DND-41 (cell line): ENCODE measurements around the gene TOX3.

Experiments
- ATAC-seq: fragments of 200-7000 bp; cut with Tn5 transposase; 3 replicates; pipeline ENCODE4 v1.9.1; 2021; ENCODE audit warnings: low read depth; ENCODE audit not compliant: insufficient read depth
- DNase-seq: peaks from one replicate; pipeline ENCODE4 v3.0.0-alpha.2; 2020
- H2AFZ ChIP-seq: 2 replicates; pipeline ENCODE4 v1.6.0; 2012; ENCODE audit warnings: low read depth, low read length
- H3K27ac ChIP-seq: 2 replicates; pipeline ENCODE4 v1.5.1; 2012; ENCODE audit warnings: low read length, inconsistent platforms
- H3K27me3 ChIP-seq: fragments of 200-600 bp; sonication (generic); 2 replicates; pipeline ENCODE4 v1.6.0; 2012; ENCODE audit warnings: low read length, mild to moderate bottlenecking, inconsistent platforms; ENCODE audit not compliant: insufficient read depth, poor library complexity
- H3K36me3 ChIP-seq: 2 replicates; pipeline ENCODE4 v1.5.1; 2012; ENCODE audit warnings: low read length, inconsistent platforms; ENCODE audit not compliant: insufficient read depth
- H3K4me1 ChIP-seq: 2 replicates; pipeline ENCODE4 v1.5.1; 2012; ENCODE audit warnings: mild to moderate bottlenecking, low read length; ENCODE audit not compliant: insufficient read depth
- H3K4me2 ChIP-seq: 2 replicates; pipeline ENCODE4 v1.6.0; 2012; ENCODE audit warnings: mild to moderate bottlenecking, moderate library complexity, low read length, inconsistent platforms; ENCODE audit not compliant: insufficient read depth
- H3K4me3 ChIP-seq, 2 experiments: fragments of 200-600 bp in 1 of 2; shearing (Covaris generic) in 1 of 2; 2 replicates each; pipeline ENCODE4 v1.5.1; 2012 to 2016; ENCODE audit warnings: inconsistent platforms in 2 of 2, low read length in 2 of 2, mild to moderate bottlenecking in 2 of 2, low read depth in 1 of 2, moderate library complexity in 1 of 2
- H3K79me2 ChIP-seq: 2 replicates; pipeline ENCODE4 v1.6.0; 2012; ENCODE audit warnings: low read length, inconsistent platforms; ENCODE audit not compliant: insufficient read depth
- H3K9ac ChIP-seq: 2 replicates; pipeline ENCODE4 v1.6.0; 2012; ENCODE audit warnings: low read depth, mild to moderate bottlenecking, inconsistent platforms, low read length, moderate library complexity
- H3K9me3 ChIP-seq: 2 replicates; pipeline ENCODE4 v1.5.1; 2012; ENCODE audit warnings: low read length, moderate library complexity, mild to moderate bottlenecking, inconsistent platforms; ENCODE audit not compliant: insufficient read depth, severe bottlenecking
- H4K20me1 ChIP-seq: 2 replicates; pipeline ENCODE4 v1.6.0; 2012; ENCODE audit warnings: low read length; ENCODE audit not compliant: insufficient read depth
- CTCF ChIP-seq: IDR thresholded peaks from 2 replicates; pipeline ENCODE4 v1.5.1; 2012; ENCODE audit warnings: borderline replicate concordance, low read length, moderate library complexity, mild to moderate bottlenecking; ENCODE audit not compliant: poor library complexity, severe bottlenecking; ENCODE audit errors: extremely low read depth
- EZH2 ChIP-seq: IDR thresholded peaks from 3 replicates; pipeline ENCODE4 v1.6.1; 2012; ENCODE audit warnings: borderline replicate concordance, low read depth, mild to moderate bottlenecking, moderate library complexity, low read length, inconsistent platforms; ENCODE audit not compliant: severe bottlenecking

TOX3 gene

GRCh38 chr16:52578007-52578828 is 31.3 kb upstream of the TOX3 start:
- Histone ChIP-seq H3K79me2 (no peaks in the 10 kb centered on the region), H2AFZ (no peak overlapping the region), H3K27me3 (peaks cover 20% of the 10 kb centered on the region), H3K36me3 (no peaks in the 10 kb centered on the region), H3K9me3 (no peaks in the 10 kb centered on the region), H3K4me2 (no peak overlapping the region), H3K4me3 (no peak overlapping the region), H4K20me1 (no peaks in the 10 kb centered on the region), H3K4me1 (no peaks in the 10 kb centered on the region), H3K9ac (no peak overlapping the region), H3K27ac (no peak overlapping the region)
- ATAC-seq, result no peak
- DNase-seq, result no peak
- no peak for TF ChIP-seq CTCF
- TF ChIP-seq EZH2, result no peak

- Histone ChIP-seq H3K27me3 (peaks cover 25% of the 10 kb centered on the region), H3K4me1 (no peaks in the 10 kb centered on the region), H3K27ac (no peak overlapping the region), H4K20me1 (no peaks in the 10 kb centered on the region), H3K36me3 (no peaks in the 10 kb centered on the region), H3K4me2 (no peak overlapping the region), H3K79me2 (no peaks in the 10 kb centered on the region), H3K4me3 (no peak overlapping the region), H3K9ac (no peak overlapping the region), H2AFZ (no peak overlapping the region), H3K9me3 (no peaks in the 10 kb centered on the region)
- ATAC-seq, result no peak
- DNase-seq, result peak; percentile 3
- no peak for TF ChIP-seq CTCF
- TF ChIP-seq EZH2, result no peak
These were observed 30.3 kb upstream of the TOX3 start for GRCh38 chr16:52577130-52577706.

- H3K9me3 ChIP-seq, result no peaks in the 10 kb centered on the region
- no peak overlapping the region for H2AFZ ChIP-seq
- no peaks in the 10 kb centered on the region for H4K20me1 ChIP-seq
- H3K79me2 ChIP-seq, result no peaks in the 10 kb centered on the region
- H3K36me3 ChIP-seq, result no peaks in the 10 kb centered on the region
- no peak overlapping the region for H3K9ac ChIP-seq
- H3K27ac ChIP-seq, result no peak overlapping the region
- no peak for DNase-seq
- no peak overlapping the region for H3K4me3 ChIP-seq
- no peak overlapping the region for H3K4me2 ChIP-seq
- no peaks in the 10 kb centered on the region for H3K4me1 ChIP-seq
- TF ChIP-seq CTCF, result no peak
- no peak for TF ChIP-seq EZH2
- no peak for ATAC-seq
- peaks cover 25% of the 10 kb centered on the region for H3K27me3 ChIP-seq
These were observed 26.7 kb upstream of the TOX3 start for GRCh38 chr16:52573365-52574299.
